GM12878 (cell line): ENCODE data around the gene NLRP5. TPM values are rescaled to one million over a fixed set of nuclear protein-coding genes. Genes with fewer than 3 reads are reported as not detected.

Experiments
- ATAC-seq: fragments of 200-7000 bp; cut with Tn5 transposase; 3 replicates; pipeline ENCODE4 v1.9.1; 2020; ENCODE audit warnings: mild to moderate bottlenecking, moderate library complexity
- BruUV-seq: library from RNA; stranded (reverse); fragments of 400-500 nt; replicated peaks from 2 replicates; lab custom pipeline; 2021; lab: Mats Ljungman, UMichigan
- CTCF ChIA-PET: fragments of 300-600 bp; sonication (Branson Sonifier 250); formaldehyde crosslinking; extraction: SDS; loops from one replicate; lab custom pipeline; 2021; ENCODE audit warnings: inconsistent platforms; lab: Yijun Ruan, JAX
- POLR2A ChIA-PET: fragments of 350-600 bp; formaldehyde crosslinking; extraction: SDS; loops from one replicate; lab custom pipeline; 2021; ENCODE audit warnings: inconsistent platforms; lab: Charles Lee
- RAD21 ChIA-PET: fragments of 300-600 bp; sonication (Branson Sonifier 250); formaldehyde crosslinking; loops from one replicate; lab custom pipeline; 2023; ENCODE audit warnings: antibody characterized with exemption; ENCODE audit not compliant: unreplicated experiment; lab: Charles Lee
- SMC1A ChIA-PET: fragments of 300-600 bp; sonication (Branson Sonifier 250); formaldehyde crosslinking; loops from one replicate; lab custom pipeline; 2023; ENCODE audit not compliant: unreplicated experiment, uncharacterized antibody; lab: Charles Lee
- DNase-seq: peaks from one replicate; pipeline ENCODE4 v3.0.0-alpha.2; 2011; ENCODE audit warnings: low read depth, low spot score
- FAIRE-seq: peaks from 3 replicates; lab custom pipeline; 2011; peaks lifted over from hg19 to GRCh38; lab: Jason Lieb, UNC
- H2AFZ ChIP-seq: 2 replicates; pipeline ENCODE4 v1.6.0; 2011; ENCODE audit warnings: low read depth, low read length, control low read depth; ENCODE audit not compliant: control insufficient read depth
- H3K27ac ChIP-seq: 2 replicates; pipeline ENCODE4 v1.5.1; 2011; ENCODE audit warnings: control low read depth; ENCODE audit not compliant: control insufficient read depth, insufficient read depth
- H3K27me3 ChIP-seq, 2 experiments: replicated peaks in 1 of 2; 2 replicates each; pipeline versions ENCODE4 v1.6.0 to v1.6.1; 2011; ENCODE audit warnings: low read length in 1 of 2; ENCODE audit not compliant: control insufficient read depth in 2 of 2, insufficient read depth in 2 of 2
- H3K36me3 ChIP-seq, 2 experiments: 2 replicates each; pipeline ENCODE4 v1.5.1; 2011; ENCODE audit warnings: low read length in 1 of 2; ENCODE audit not compliant: control insufficient read depth in 2 of 2, insufficient read depth in 2 of 2
- H3K4me1 ChIP-seq: 2 replicates; pipeline ENCODE4 v1.6.1; 2011; ENCODE audit warnings: mild to moderate bottlenecking, low read length, moderate library complexity, mixed read lengths; ENCODE audit not compliant: control insufficient read depth, insufficient read depth
- H3K4me2 ChIP-seq: 2 replicates; pipeline ENCODE4 v1.6.0; 2011; ENCODE audit warnings: control low read depth; ENCODE audit not compliant: control insufficient read depth, insufficient read depth
- H3K4me3 ChIP-seq: fragments of 200-600 bp; sonication (generic); 2 replicates; pipeline ENCODE4 v1.5.1; 2016
- H3K79me2 ChIP-seq: 2 replicates; pipeline ENCODE4 v1.6.0; 2011; ENCODE audit warnings: low read length; ENCODE audit not compliant: control insufficient read depth, insufficient read depth
- H3K9ac ChIP-seq: 2 replicates; pipeline ENCODE4 v1.8.0; 2011; ENCODE audit warnings: low read length, control low read depth, mixed read lengths; ENCODE audit not compliant: control insufficient read depth, insufficient read depth
- H3K9me3 ChIP-seq: replicated peaks from 3 replicates; pipeline ENCODE4 v1.5.1; 2011; ENCODE audit warnings: mild to moderate bottlenecking, low read length; ENCODE audit not compliant: control insufficient read depth, insufficient read depth
- H4K20me1 ChIP-seq: 2 replicates; pipeline ENCODE4 v1.6.0; 2011; ENCODE audit not compliant: control insufficient read depth, insufficient read depth
- E2F8 ChIP-seq: fragments of 450-650 bp; IDR thresholded peaks from 2 replicates; pipeline ENCODE4 v1.6.1; 2018; ENCODE audit warnings: mild to moderate bottlenecking, low read depth, moderate library complexity; ENCODE audit not compliant: partially characterized antibody
- E4F1 ChIP-seq: fragments of 450-650 bp; IDR thresholded peaks from 2 replicates; pipeline ENCODE4 v1.6.1; 2018; ENCODE audit warnings: borderline replicate concordance, mild to moderate bottlenecking; ENCODE audit not compliant: partially characterized antibody
- HDAC6 ChIP-seq: fragments of 200-600 bp; sonication (generic); IDR thresholded peaks from one replicate; pipeline ENCODE4 v1.8.0; 2017; ENCODE audit warnings: antibody characterized with exemption; ENCODE audit not compliant: unreplicated experiment
- HSF1 ChIP-seq: fragments of 150-350 bp; IDR thresholded peaks from 2 replicates; pipeline ENCODE4 v1.6.1; 2014; ENCODE audit warnings: mild to moderate bottlenecking, low read depth, low read length
- NFXL1 ChIP-seq: fragments of 450-650 bp; IDR thresholded peaks from 2 replicates; pipeline ENCODE4 v1.6.1; 2017; ENCODE audit warnings: antibody characterized with exemption, mild to moderate bottlenecking, borderline replicate concordance
- NR2F1 ChIP-seq: fragments of 450-650 bp; conservative IDR thresholded peaks from 2 replicates; pipeline ENCODE4 v1.6.1; 2017; ENCODE audit warnings: mild to moderate bottlenecking
- PBX3 ChIP-seq: IDR thresholded peaks from 2 replicates; pipeline ENCODE4 v1.6.1; 2011; ENCODE audit warnings: mild to moderate bottlenecking, low read depth, low read length, moderate library complexity; ENCODE audit not compliant: insufficient replicate concordance
- SIX5 ChIP-seq: IDR thresholded peaks from 2 replicates; pipeline ENCODE4 v1.6.1; 2011; ENCODE audit warnings: mild to moderate bottlenecking, low read depth, low read length, moderate library complexity; ENCODE audit not compliant: severe bottlenecking
- YY1 ChIP-seq: IDR thresholded peaks from 2 replicates; pipeline ENCODE4 v1.6.1; 2011; ENCODE audit warnings: low read depth, mild to moderate bottlenecking, low read length
- ZNF274 ChIP-seq: IDR thresholded peaks from one replicate; pipeline ENCODE4 v1.8.0; 2011; ENCODE audit not compliant: insufficient read length, insufficient read depth
- ZZZ3 ChIP-seq: IDR thresholded peaks from 2 replicates; pipeline ENCODE4 v1.6.1; 2011; ENCODE audit warnings: low read depth; ENCODE audit not compliant: control insufficient read depth, insufficient read length
- WGBS: methylation state at CpG from one replicate; pipeline ENCODE4 v1.1.6; 2016; ENCODE audit warnings: low lambda C conversion rate; ENCODE audit not compliant: insufficient replicate concordance, insufficient coverage; ENCODE audit errors: missing lambda C conversion rate; 5-methylcytosine and 5-hydroxymethylcytosine counted together
- in situ Hi-C: fragments of 300-500 bp; cut with MboI; formaldehyde crosslinking; loops from 9 replicates; pipeline ENCODE4 v1.14.3; 2018; ENCODE audit warnings: mixed read lengths
- intact Hi-C: fragments of 100-400 bp; cut with micrococcal nuclease; formaldehyde crosslinking; loops from one replicate; pipeline ENCODE4 v1.14.2; 2022; ENCODE audit not compliant: unreplicated experiment
- polyA plus RNA-seq, 11 experiments: library from polyadenylated mRNA; depleted of rRNA in 4 of 11; unstranded in 6 of 11; stranded (reverse) in 5 of 11; fragments of >200 nt; fragmentation: Nextera tagmentation in 4 of 11; fragmentation: Illumina TruSeq in 1 of 11; extraction: Ambion mirVana in 4 of 11; extraction: Trizol in 1 of 11; gene quantifications; 1 replicate in 1 of 11; 2 replicates in 10 of 11; pipeline versions ENCODE4 v1.2.1 to v1.2.3, GENCODE V29; 2011 to 2016; ENCODE audit warnings: inconsistent platforms in 2 of 11, missing spikeins in 2 of 11, low read depth in 1 of 11
- total RNA-seq, 4 experiments: library from RNA; depleted of rRNA in 3 of 4; stranded (reverse); fragments of >200 nt in 3 of 4; fragmentation: Illumina TruSeq in 1 of 4; extraction: Trizol in 1 of 4; gene quantifications; 2 replicates each; pipeline versions ENCODE4 v1.2.1 to v1.2.3, GENCODE V29; 2013 to 2021

NLRP5 gene
- total and polyA plus RNA-seq, 10 of the 15 experiments (the other 5 are each of a cell fraction or from before 2014, with no cell fraction given), result 0.01 TPM; not detected in 9

- no peak for TF ChIP-seq PBX3
- TF ChIP-seq, all 136 proteins: peak for 0
These were observed 28.2 kb upstream of the NLRP5 start (continued) for GRCh38 chr19:55958356-55958755.

- H3K9ac ChIP-seq, result no peak overlapping the region
- no TSS peak for BruUV-seq
- FAIRE-seq (no peak), DNase-seq (no peak), ATAC-seq (no peak)
- no peaks in the 10 kb centered on the region for H3K79me2 ChIP-seq
- no peak overlapping the region for H3K4me3 ChIP-seq
- no peak overlapping the region for H3K4me2 ChIP-seq
- intact Hi-C loops (no loop called here), in situ Hi-C loops (no loop called here)
- no peaks in the 10 kb centered on the region for H3K4me1 ChIP-seq
- SMC1A ChIA-PET, result no interaction called here
- no peak overlapping the region for H2AFZ ChIP-seq
- no peaks in the 10 kb centered on the region for H3K9me3 ChIP-seq
- no peaks in the 10 kb centered on the region for H3K36me3 ChIP-seq
- POLR2A ChIA-PET, result no interaction called here
- no peaks in the 10 kb centered on the region for H3K27me3 ChIP-seq
- 54% methylated on average over 6 of the region's 6 CpGs for WGBS
- H3K27ac ChIP-seq, result no peak overlapping the region
- RAD21 ChIA-PET, result no interaction called here
- H4K20me1 ChIP-seq, result no peaks in the 10 kb centered on the region
- CTCF ChIA-PET, result no interaction called here
- TF ChIP-seq E4F1, result no peak
- TF ChIP-seq ZZZ3, result no peak
- TF ChIP-seq ZNF274, result no peak
- TF ChIP-seq SIX5, result no peak
- TF ChIP-seq HSF1, result no peak
- TF ChIP-seq NR2F1, result no peak
- TF ChIP-seq YY1, result no peak
- TF ChIP-seq NFXL1, result no peak
- TF ChIP-seq HDAC6, result no peak
- no peak for TF ChIP-seq E2F8
These were observed 26.4 kb upstream of the NLRP5 start for GRCh38 chr19:55959996-55960675.
